GM18951 (cell line): ENCODE results near the gene S100A14.

Experiments
- POLR2A ChIP-seq: IDR thresholded peaks from 4 replicates; pipeline ENCODE4 v1.6.1; 2011; ENCODE audit warnings: mild to moderate bottlenecking; ENCODE audit not compliant: insufficient read length, insufficient read depth; ENCODE audit errors: extremely low read depth
- in situ Hi-C: fragments of 300-500 bp; cut with MboI; formaldehyde crosslinking; loops from one replicate; pipeline ENCODE4 v1.12.0; 2022; ENCODE audit warnings: low sequenced_read_pairs, mixed read lengths, inconsistent platforms; ENCODE audit not compliant: unreplicated experiment

The S100A14 gene

DNA sequence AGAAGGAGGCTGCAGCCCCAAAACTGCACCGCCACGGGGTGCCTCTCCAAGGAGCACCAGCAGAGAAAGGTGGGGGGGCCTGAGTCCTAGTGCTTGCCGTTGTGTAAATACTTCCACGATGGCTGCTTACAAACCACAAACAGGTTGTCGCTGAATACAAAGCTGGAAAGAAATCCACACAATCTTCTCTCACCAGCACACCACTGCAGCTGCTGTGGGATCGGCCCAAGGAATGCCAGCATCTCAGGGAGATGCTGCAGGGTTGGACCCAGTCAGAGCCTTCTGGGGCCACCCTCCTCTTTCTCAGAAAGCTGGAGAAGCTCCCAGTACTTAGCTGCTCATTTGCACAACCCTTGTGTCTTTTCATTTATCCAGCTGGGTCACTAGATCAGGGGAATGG is 3.0 kb upstream of the S100A14 start:
- in situ Hi-C loops, result no loop called here

DNA sequence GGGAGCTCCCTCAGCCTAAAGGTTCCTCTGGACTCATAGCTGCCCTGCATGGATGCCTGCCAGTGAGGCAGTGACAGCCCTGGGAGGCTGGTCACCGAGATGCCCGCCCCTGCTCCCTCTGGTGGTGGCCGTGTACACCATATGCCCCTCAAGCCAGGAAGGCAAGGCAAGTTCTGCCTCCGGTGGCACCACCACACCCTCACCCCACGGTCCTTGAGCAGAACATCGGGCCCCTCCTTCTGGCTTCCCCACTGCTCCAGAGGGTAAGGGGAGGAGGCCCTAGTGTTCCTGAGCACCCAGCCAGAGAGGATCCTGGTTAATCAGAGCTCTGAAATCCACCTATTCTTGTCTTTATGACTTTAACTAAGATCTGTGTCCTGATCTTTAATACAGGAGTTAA is 1.5 kb upstream of the S100A14 start:
- in situ Hi-C loops, result no loop called here
- no peak for TF ChIP-seq POLR2A

More for the DNA sequence above, 3.0 kb upstream of the S100A14 start:
- TF ChIP-seq POLR2A, result no peak

DNA sequence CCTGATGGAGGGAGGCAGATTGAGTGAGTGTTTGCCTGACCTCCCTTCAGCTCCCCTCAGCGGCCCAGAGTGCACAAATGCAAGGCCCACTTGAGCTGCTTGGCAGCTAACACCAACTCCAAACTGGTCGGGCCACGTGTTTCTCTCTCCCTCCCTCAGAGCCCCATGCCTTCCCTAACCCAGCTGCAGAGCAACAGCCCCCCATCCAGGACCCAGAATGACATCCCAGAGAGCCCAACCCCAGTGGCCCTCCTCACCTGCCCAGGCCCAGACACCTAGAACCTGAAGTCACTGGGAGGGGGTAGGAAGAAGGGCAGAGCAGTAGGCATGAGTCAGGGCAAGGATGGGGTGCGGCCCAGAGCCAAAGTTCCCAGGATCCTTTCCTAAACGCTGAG is 789 bp upstream of the S100A14 start:
- in situ Hi-C loops, result no loop called here
- no peak for TF ChIP-seq POLR2A

DNA sequence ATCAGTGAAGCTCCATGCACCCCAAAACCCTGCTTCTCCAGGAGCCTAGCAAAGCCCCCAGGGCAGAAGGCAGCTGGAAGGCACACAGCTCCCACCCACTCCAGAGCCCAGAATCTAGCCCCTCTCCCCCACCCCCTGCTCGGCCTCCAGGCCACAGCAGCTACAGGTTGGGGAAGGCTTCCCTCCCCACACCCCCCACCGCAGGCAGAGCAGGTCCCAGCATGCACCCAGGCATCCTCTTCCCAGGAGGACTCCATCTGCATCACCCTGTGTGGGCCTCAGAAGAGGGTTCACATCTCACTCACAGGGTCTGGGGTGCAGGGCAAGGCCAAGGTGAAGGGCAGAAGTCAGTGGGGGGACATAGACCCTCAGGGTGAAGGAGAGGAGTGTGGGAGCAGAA is 719 bp downstream of the S100A14 start:
- TF ChIP-seq POLR2A, result no peak
- in situ Hi-C loops, result no loop called here

DNA sequence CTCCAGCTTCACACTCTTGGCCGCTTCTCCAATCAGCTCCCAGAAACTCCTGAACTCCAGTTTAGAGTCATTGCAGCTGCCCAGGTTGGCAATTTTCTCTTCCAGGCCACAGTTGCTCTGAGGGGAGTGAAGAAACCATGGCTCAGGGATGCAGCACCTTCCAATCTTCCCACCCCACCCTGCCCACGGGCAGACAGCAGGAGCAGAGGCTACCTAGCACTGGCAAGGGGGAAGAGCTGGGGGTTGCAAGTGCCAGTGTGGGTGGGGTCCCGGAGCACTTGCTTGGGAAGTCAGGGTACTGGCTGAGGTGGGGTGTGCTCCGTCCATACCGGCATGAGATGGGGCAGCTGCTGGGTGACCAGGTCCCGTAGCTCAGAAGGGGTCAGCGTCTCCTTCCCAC is 1.2 kb downstream of the S100A14 start:
- TF ChIP-seq POLR2A, result no peak

DNA sequence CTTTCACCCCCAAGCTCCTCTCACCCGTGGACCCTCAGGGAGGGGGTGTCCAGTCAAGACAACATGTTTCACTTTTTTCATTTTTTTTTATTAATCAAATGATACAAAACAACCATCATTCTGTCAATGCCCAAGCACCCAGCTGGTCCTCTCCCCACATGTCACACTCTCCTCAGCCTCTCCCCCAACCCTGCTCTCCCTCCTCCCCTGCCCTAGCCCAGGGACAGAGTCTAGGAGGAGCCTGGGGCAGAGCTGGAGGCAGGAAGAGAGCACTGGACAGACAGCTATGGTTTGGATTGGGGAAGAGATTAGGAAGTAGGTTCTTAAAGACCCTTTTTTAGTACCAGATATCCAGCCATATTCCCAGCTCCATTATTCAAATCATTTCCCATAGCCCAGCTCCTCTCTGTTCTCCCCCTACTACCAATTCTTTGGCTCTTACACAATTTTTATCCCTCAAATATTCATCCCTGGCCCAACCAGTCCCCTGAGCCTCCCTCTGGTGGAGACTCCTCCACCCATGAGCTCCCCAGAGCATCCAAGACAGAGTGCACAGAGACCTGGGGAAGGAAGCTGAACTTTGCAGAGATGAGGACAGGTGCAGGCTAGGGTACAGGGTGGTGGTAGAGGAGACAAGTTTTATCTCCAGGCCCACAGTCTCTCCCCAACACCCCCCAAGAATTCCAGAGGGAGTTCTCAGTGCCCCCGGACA is 1.8 kb downstream of the S100A14 start:
- no peak for TF ChIP-seq POLR2A
- in situ Hi-C loops, result no loop called here

More for the DNA sequence above, 1.2 kb downstream of the S100A14 start:
- in situ Hi-C loops, result no loop called here

DNA sequence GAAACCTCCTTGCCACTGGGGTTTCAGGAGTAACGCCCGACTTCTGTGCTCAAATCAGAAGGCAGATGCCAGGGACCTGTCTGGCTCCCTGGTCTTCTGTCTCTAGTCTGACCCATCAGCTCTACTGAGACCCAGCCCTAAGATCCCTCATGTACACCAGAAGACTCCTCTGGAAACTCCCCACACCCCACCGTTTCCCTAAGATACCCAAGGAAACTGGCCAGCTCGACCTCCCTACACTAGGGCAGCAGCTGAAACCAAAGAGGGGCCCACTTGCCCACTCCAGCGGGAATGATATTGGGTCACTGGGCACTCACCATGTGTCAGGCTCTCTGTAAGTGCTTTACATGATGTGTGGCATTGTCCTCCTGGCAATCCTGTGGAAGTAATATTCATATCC is 2.7 kb downstream of the S100A14 start:
- in situ Hi-C loops, result no loop called here
- TF ChIP-seq POLR2A, result no peak

DNA sequence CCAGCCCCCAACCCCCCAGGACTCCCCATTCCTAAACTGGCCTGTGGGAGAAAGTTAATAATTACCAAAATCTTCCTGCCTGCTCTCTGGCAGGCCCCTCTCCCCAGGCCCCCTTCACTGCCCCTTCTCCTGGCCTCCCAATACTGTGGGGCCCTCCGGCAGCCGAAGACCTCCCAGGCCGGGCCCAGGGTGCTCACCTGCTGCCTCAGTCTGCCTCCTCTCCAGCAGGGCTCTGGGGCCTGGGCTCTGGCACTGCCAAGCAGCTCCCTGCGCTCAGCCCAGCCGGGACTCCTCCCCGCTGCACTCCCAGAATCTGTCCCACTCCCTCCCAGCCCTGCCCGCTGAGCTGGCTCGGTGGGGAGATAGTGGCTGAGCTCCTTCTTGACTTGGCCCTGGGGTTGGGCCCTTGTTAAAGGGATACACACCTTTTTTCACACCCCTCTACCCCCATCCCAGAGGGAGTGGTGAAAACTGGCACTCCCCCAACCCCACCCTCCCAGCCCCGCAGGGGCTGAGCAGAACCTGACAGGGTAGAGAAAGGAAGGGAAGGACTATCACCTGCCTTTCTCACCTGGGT is 3.3 kb downstream of the S100A14 start, which contains the start of gene S100A16:
TSS of gene S100A16 (minus strand) at position 383 of the 577 bp plus-strand sequence. CDS start 4,986 bp downstream, outside the sequence.
- TF ChIP-seq POLR2A, result no peak
- in situ Hi-C loops, result no loop called here

DNA sequence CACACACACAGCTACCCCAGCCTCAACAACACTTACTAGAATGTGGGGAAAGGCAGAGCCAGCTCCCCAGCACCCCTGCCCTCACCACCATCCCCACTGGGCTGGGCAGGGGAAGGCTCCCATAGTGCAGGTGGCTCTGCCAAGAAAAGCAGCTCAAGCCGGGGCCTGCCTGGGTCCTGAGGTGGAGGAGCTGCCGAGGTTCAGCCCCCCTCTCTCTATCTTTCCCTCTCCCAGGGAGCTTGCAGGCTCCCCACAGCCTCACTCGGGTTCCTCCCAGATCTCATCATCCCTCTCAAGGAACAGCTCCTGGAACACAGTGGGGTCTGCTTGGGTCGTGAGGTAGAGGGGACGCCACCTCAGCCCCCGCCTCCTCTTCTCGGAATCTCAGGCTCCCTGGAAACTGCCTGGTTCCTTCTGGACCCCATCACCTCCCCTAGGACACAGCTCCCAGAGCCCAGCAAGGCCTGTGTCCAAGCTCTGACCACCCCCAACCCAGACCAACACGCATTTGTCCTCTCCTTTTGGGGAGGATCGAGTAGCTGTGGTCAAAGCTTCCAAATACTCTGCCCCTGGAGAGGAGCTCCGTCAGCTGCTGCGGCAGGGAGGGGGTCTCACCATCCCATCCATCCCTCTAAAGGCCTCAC is 3.9 kb downstream of the S100A14 start:
- no peak for TF ChIP-seq POLR2A

DNA sequence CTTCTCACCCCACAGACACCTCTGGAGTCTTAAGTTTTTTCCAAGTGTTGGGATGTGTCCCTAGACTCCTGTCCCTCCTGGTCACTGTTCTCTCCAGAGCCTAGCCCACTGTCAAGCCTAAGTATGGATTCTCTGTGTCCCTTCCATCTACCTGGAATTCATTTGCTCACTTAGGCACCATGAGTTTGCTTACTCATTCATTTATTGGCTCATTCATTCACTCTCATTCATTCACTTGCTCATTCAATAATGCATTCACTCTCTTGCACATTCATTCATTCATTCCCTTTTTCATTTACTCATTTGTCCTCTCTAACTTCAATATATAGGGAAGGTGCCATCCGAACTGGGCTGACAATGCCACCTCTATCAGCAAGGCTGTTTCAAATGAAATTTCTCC is 4.8 kb downstream of the S100A14 start:
- no peak for TF ChIP-seq POLR2A
- in situ Hi-C loops, result no loop called here

More for the DNA sequence above, 3.9 kb downstream of the S100A14 start:
- in situ Hi-C loops, result no loop called here

DNA sequence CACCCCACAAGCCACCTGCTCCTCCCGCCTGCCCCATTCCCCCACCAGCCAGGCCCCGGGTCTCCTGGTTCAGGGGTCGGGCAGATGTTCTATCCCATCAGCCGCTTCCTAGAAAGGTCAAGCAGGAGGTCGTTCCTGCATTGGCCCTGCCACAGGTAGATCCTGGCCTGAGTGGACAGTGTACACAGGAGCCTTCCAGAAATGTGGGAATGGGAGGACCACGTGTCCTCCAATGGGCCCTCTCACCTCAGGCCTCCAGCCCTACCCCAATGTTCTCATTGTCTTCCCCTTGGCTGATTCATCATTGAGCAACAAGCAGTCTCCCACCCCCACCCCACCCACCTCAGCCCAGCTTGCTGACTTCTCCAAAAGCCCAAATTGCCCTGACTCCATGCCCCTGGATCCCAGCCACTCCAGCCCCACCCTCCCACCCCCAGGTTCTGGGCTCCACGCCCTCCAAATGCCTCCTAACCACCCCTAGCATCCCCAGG is 5.3 kb downstream of the S100A14 start:
- in situ Hi-C loops, result no loop called here
- no peak for TF ChIP-seq POLR2A

DNA sequence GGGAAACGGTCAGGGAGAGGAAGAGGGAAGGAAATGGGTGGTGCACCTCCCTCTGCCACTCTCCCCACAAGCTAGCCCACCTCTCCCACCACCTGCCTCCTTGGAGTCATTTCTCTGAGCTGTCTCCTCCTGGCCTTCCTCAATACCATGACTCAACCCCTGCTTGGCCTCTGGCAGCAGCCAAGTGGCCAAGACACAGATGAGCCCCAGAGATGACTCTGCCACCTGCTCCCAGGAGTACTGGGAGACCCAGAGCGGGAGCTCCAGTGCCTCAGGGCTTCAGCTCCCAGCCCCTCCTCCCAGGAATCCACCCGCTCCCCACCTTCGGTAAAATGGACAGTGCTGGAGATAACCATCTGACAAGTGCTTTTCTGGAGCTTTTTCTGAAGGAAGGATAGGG is 5.8 kb downstream of the S100A14 start:
- no peak for TF ChIP-seq POLR2A
- in situ Hi-C loops, result no loop called here

DNA sequence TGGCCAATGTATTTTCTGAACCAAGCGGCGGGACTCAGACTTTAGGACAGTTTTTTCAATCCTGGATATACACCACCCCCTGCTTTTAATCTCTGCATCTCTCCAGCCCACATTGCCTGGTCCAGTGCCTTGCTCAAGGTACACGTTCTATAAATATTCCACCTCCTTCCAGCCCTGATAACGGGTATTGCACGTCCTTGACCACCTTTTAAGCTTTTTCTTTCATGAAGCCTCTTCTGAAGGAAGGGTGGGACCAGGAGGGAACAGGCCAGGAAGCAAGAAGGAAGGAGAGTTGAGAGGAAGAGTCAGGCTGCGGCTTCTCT is 6.6 kb downstream of the S100A14 start:
- in situ Hi-C loops, result no loop called here
- TF ChIP-seq POLR2A, result no peak
